Stimulated activated naive CD8-positive, alpha-beta T cell treated with anti-CD3 and anti-CD28 coated beads, Interleukin-15, Interleukin-2, amounts not matched to agents 100 ng/mL and 50 ng/mL, for 24 hours (primary cell): ENCODE measurements around the gene ZNF335.
A peak's percentile ranks its signal among the peaks of the same experiment; 100 is the strongest.
"Not testable (repeated sequence)": the region's sequence is repeated elsewhere in the genome, so short reads cannot be mapped to it uniquely, and the experiment has no call there.

Experiments used
- H3K27ac Mint-ChIP-seq: one replicate; pipeline ENCODE4 v1.8.0; 2021; ENCODE audit warnings: mild to moderate bottlenecking, mixed read lengths
- H3K27me3 Mint-ChIP-seq: one replicate; pipeline ENCODE4 v1.8.0; 2021; ENCODE audit warnings: mixed read lengths
- H3K36me3 Mint-ChIP-seq: one replicate; pipeline ENCODE4 v1.8.0; 2021; ENCODE audit warnings: low read depth, mixed read lengths
- H3K4me1 Mint-ChIP-seq: one replicate; pipeline ENCODE4 v1.8.0; 2021; ENCODE audit warnings: low read depth, mixed read lengths
- H3K4me3 Mint-ChIP-seq: one replicate; pipeline ENCODE4 v1.8.0; 2021; ENCODE audit warnings: mild to moderate bottlenecking, mixed read lengths
- H3K9me3 Mint-ChIP-seq: one replicate; pipeline ENCODE4 v1.8.0; 2021; ENCODE audit warnings: mixed read lengths

The ZNF335 gene

DNA sequence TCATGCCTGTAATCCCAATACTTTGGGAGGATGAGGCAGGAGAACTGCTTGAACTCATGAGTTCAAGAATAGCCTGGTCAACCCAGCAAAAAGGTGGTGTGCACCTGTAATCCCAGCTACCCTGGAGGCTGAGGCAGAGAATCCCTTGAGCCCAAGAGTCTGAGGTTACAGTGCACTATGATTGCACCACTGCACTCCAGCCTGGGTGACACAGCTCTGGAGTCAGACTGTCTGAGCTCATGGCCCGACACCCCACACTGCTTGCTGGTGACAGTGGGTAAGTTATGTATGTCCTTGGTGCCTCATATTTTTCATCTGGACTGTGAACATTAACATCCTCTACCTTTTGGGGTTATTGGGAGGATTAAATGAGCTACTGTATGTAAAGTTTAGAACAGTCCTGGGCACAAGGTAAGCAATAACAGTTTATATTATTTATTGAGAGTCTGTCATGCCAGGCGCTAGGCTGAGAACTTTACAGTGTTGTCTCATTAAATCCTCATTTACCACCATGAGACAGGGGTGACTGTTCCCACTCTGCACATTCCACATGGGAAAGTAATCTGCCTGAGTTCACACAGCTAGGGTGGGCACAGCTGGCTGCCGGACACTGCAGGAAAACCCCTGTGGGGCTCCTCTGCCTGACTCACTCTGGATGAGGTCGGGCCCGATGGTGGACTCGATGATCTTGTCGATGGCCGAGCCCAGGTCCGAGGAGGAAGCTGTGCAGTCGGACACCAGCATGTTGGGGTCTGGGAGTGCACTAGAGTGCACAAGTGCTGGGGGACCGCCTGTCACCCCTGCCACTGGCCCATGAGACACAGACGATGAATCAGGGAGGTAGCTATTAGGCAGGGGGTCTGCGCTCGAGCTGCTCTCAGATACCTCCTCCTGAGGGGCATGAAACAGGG, 2.9 kb downstream of the ZNF335 start:
- Mint-ChIP-seq H3K27ac (peak overlapping the region; percentile 36), H3K4me1 (peaks cover 22% of the 10 kb centered on the region), H3K36me3 (peaks cover 25% of the 10 kb centered on the region), H3K4me3 (no peak overlapping the region), H3K27me3 (no peaks in the 10 kb centered on the region), H3K9me3 (no peaks in the 10 kb centered on the region)

DNA sequence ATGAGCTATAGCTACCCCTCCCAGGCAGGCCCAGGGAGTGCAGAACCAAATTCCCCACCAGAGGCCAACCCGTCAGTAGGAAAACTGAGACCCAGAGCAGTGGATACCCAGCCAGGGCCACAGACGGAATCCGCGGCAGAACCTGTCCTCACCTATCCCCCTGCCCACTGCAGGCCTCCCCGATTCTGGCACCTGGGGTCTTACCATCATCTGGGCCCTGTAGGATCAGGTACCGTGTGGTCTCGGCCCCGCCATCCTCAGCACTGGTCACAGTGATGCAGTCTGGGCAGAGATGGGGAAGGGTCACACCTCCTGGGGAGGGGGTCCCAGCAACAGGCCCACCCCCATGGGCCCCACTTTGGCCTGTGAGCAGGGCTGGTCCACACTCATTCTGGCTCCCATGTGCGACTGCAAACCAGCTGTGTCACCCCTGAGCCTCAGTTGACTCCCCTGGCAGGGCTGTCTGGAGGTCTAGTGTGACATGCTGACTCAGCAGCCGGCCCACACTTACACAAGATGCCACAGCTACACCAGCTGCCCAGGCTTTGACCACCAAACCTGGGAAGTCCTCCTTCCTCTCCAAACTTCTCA, 3.8 kb downstream of the ZNF335 start:
- no peak overlapping the region for H3K4me3 Mint-ChIP-seq
- H3K27me3 Mint-ChIP-seq = no peaks in the 10 kb centered on the region
- peak overlapping the region; percentile 36 for H3K27ac Mint-ChIP-seq
- H3K9me3 Mint-ChIP-seq = no peaks in the 10 kb centered on the region
- H3K4me1 Mint-ChIP-seq = peaks cover 22% of the 10 kb centered on the region
- peaks cover 30% of the 10 kb centered on the region for H3K36me3 Mint-ChIP-seq

DNA sequence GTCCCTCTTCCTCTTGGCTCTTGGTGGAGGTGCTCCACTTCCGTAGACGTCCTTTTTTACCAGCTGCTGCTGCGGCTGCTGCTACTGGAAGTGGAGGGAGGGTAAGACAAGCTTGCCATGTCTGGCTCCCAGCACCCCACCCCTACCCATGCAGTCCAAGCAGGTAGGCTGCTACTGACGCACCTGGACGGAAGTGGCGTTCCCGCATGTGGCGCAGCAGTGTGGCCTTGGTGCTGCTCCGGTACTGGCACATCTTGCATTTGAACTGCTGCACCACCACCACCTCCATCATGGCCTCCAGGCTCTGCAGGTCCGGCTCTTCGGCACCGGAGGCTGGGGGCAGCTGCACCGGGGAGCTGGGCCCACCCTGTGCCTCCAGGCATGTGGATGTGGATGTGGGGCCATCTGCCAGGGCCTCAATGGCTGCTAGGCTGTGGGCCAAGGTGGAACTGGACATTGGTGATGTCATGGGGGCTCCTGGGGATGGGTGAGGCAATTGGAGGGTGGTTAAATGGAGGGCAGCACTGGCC, 4.4 kb downstream of the ZNF335 start:
- H3K4me1 Mint-ChIP-seq = peaks cover 20% of the 10 kb centered on the region
- no peak overlapping the region for H3K4me3 Mint-ChIP-seq
- H3K9me3 Mint-ChIP-seq = no peaks in the 10 kb centered on the region
- peaks cover 33% of the 10 kb centered on the region for H3K36me3 Mint-ChIP-seq
- no peaks in the 10 kb centered on the region for H3K27me3 Mint-ChIP-seq
- H3K27ac Mint-ChIP-seq = no peak overlapping the region

DNA sequence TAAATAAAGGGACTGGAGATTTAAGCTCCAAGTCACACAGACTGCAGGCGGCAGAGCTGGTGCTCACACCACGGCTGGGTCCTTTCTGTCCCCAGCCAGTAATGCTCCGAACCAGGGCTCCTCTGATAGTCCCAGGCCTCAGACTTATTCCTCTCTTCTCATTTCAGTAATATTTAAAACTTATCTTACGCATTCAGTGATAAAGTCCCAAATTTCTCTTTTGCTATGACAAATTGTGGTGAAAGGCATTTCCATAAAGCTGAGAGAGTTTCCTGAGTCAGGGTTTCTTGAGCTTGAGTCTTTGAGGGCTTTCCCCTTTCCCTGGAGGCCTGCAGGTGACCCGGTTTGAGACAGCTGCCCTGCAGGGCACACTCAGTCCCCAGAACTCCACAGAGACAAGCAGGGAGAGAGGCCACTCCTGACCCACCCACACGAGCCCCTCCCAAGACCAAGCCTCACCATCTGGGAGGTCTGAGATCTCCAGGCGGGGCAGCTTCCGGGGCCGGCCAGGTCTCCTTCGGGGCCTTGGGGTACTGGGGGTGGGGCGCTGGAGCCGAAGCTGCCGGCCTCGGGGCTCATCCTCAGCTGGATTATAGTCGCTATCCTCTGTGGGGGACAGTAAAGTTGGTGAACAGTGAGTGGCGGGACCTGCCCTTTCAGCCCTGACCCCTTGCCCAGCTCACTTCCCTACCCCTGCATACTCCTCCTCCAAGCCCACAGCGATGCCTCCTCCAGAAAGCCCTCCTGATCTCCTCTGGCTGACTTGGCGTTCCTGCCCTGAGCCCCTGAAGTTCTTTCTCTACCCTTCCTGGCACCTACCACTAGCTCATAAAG, 6.6 kb downstream of the ZNF335 start:
- H3K36me3 Mint-ChIP-seq = peaks cover 48% of the 10 kb centered on the region
- H3K27ac Mint-ChIP-seq = peak overlapping the region; percentile 40
- no peaks in the 10 kb centered on the region for H3K27me3 Mint-ChIP-seq
- no peak overlapping the region for H3K4me3 Mint-ChIP-seq
- H3K4me1 Mint-ChIP-seq = peaks cover 12% of the 10 kb centered on the region
- no peaks in the 10 kb centered on the region for H3K9me3 Mint-ChIP-seq

DNA sequence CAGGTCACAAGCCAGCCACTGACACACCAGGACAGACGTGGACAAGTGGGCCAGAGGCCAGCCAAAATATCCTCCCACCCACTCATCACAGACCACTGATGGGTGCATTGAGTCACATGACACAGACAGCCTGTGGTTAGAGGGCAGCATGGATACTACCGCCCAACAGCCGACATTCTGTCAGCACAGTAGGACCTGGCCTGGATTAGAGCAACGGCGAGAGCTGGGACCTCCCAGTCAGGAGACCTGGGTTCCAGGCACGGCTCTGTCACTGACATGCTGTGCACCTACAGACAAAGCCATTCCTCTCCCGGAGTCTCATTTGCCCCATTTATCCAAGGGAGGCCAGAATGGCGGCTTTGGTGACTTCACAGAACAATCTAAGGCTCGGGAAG, 8.0 kb downstream of the ZNF335 start:
- no peak overlapping the region for H3K4me3 Mint-ChIP-seq
- H3K4me1 Mint-ChIP-seq = no peaks in the 10 kb centered on the region
- peaks cover 59% of the 10 kb centered on the region for H3K36me3 Mint-ChIP-seq
- H3K27ac Mint-ChIP-seq = no peak overlapping the region
- no peaks in the 10 kb centered on the region for H3K27me3 Mint-ChIP-seq
- no peaks in the 10 kb centered on the region for H3K9me3 Mint-ChIP-seq

DNA sequence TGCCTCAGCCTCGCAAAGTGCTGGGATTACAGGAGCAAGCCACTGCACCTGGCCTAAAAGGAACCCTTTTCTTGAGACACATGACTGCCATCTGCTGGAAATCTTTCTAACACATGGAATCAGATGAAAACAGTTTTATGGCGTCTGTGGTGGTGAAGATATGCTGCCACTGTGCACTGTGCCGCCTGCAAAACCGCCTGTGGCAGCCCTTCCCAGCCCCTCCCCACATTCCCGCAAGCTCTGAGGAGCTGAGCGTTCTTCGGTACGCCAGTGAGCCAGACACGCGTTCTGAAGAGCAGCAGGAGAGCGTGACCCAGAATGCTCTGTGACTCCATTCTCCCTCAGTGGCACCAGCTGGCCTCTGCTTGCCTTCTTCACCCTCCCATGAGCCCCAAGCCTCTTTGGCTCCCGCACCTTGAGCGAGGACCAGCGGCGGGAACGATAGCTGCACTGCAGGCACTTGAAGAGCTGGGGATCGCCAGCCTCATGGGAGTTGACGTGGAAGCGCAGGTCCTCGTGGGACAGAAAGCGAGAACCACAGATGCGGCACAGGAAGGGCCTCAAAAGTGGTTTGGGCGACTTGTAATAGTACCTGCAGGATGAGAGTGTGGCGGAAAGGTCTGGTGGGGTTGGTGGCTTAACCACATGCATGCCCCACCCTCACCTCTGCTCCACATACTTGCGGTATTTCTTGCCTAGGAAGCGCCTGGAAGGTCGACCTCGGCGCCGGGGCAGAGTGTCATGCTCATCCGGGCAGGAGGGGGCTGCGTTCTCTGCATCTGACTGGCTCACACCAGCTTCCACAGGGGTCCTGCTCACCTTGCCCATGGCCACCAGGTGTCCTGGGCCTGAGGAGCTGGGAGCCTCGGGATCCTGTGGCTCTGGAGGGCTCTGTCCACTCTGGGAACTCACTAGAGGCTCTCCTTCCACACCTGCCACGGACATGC, 8.7 kb downstream of the ZNF335 start:
- Mint-ChIP-seq H3K36me3 (peaks cover 66% of the 10 kb centered on the region), H3K4me3 (no peak overlapping the region), H3K27ac (no peak overlapping the region)

DNA sequence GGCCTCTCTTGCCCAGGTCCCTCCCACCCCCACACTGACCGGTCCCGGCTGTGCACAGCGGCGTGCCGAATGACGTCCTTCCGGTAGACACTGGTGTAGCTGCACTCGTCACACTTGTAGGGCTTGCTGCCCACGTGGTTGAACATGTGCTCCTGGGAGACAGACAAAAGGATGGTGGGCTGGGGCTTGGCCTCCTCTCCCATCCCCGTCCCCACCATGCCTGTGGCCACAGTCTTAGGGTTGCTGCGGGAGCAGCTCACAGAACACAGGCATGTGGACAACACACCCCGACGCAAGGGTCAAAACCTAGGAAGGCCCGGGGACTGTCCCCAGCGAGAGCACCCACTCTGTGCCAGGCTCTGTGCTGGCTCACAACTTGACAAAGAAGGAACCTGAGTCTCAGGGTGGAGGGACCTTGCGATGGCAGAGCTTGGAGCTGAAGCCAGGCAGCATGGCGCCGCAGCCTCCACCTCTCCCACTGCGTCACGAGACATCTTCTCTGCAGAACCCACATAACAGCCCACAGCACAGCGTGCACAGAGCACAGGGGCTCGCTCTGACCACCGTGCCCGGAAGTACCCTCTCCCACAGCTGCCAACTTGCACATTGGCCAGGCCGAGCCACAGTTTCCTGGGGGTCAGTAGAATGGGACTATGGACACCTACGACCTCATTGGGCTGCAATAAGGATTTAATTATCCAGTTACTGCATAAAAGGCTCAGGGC, 9.8 kb downstream of the ZNF335 start:
- Mint-ChIP-seq H3K27ac (no peak overlapping the region), H3K36me3 (peaks cover 63% of the 10 kb centered on the region), H3K9me3 (no peaks in the 10 kb centered on the region), H3K27me3 (no peaks in the 10 kb centered on the region), H3K4me3 (no peak overlapping the region), H3K4me1 (no peaks in the 10 kb centered on the region)

More for the DNA sequence above, 8.7 kb downstream of the ZNF335 start:
- Mint-ChIP-seq H3K4me1 (no peaks in the 10 kb centered on the region), H3K27me3 (no peaks in the 10 kb centered on the region), H3K9me3 (no peaks in the 10 kb centered on the region)

DNA sequence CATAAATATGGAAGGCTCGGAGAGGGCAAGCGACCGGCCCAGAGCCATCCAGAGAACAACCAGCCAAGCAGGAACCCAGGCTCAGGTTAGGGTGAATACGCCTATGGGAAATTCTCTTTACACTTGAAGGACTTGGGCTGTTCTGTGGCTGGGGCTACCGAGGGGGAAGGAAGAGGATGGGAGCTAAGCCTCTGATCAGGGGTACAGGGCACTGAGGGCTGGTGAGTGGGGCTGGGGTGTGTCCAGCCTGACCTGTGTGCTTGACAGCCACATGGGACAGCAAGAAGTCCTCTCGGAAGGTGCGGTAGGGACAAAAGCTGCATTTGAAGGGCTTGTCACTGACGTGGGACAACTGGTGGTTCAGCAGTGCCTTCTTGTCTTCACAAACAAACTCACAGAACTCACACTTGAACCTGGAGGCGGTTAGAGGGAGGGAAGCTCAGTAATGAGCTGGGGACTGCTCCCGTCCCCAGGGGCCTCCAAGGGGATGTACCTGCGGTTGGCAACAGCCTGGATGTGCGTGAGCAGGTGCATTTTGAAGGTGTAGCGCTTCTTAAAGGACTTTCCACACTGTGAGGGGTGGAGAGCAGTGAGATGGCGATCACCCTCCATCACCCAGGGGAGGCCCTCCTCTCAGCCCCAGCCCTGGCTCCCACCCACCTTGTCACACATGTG, 11.9 kb downstream of the ZNF335 start:
- H3K27ac Mint-ChIP-seq = no peak overlapping the region

DNA sequence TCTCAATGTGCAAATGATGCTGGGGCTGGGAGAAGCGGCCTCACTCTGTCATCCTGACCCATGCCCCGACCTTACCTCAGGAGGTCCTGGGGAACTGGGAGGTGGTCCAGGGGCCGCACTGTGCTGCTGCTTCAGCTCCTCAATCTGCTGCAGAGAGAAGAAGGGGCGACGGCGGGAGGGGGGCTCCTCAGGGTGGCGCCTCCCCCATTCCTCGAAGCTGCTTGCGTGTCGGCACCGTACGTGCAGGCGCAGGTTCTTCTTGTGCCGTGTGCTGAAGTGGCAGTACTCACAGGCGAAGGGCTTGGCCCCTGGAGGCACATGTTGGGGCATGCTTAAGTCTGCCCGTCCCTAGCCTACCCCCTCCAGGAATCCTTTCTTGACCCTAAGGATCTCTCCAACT, 12.9 kb downstream of the ZNF335 start:
- Mint-ChIP-seq H3K27ac (no peak overlapping the region), H3K9me3 (no peaks in the 10 kb centered on the region), H3K4me3 (no peak overlapping the region), H3K36me3 (peaks cover 66% of the 10 kb centered on the region), H3K27me3 (no peaks in the 10 kb centered on the region), H3K4me1 (no peaks in the 10 kb centered on the region)

More for the DNA sequence above, 11.9 kb downstream of the ZNF335 start:
- Mint-ChIP-seq H3K36me3 (peaks cover 73% of the 10 kb centered on the region), H3K9me3 (no peaks in the 10 kb centered on the region), H3K4me3 (no peak overlapping the region), H3K27me3 (no peaks in the 10 kb centered on the region), H3K4me1 (no peaks in the 10 kb centered on the region)

DNA sequence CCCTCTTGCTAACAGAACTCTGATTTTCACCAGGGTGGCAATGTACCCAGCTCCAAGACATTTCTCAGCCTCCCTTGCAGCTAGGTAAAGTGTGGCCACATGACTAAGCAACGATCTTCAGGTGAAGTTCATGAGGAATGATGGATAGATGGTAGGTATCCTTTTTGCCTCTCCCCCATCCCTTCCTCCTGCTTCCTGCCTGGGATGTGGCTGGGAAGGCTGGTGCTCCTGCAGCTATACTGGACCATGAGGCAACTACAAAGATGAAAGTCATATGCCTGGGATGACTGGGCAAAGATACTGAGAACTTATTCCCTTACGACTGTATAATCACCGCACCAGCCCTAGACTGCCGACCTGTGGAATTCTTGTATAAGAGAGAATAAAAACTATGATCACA, 13.4 kb downstream of the ZNF335 start:
- H3K9me3 Mint-ChIP-seq = no peaks in the 10 kb centered on the region
- no peaks in the 10 kb centered on the region for H3K27me3 Mint-ChIP-seq
- H3K36me3 Mint-ChIP-seq = peaks cover 65% of the 10 kb centered on the region
- no peaks in the 10 kb centered on the region for H3K4me1 Mint-ChIP-seq
- no peak overlapping the region for H3K27ac Mint-ChIP-seq
- no peak overlapping the region for H3K4me3 Mint-ChIP-seq

DNA sequence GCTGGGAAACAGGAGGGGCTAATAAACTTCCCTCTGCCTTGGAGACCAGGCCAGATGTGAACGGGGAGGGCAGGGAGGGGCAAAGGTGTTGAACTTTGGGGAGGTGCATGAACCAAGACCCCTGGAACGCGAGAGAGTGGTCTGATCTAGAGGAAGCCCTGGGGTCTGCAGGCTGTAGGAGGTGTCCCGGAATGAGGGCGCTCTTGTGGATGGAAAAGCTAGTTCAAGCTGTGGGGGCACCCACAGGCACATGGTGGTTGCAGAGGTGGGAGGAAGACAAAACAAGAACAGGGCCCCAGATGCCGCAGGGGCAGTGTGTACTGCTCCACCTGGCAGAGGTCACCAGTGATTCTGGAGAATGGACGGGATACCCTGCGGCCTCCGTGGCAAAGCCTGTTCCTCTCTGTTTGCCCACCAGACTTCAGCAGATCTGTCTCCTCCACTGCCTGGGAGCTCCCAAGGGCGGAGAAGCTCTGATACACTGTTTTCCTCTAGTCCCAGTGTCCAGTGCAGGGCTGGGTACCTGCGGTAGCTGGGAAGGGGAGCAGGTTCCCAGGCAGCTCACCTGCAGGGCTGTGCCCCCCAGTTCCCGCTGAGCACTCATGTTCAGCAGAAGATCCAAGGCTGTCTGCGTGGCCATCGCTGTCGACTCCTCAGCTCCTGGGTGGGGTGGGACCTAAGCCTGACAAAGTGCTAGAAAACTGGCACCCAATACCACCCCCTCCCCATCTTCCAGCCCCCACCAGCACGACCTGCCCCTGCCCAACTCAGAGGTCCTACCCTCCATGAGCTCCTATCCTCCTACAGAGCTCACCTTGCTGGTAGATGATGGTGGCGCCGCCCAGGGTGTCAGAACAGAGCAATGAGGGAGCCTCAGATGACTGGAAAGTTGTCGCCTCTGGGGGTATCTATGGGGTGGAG, 14.7 kb downstream of the ZNF335 start:
- Mint-ChIP-seq H3K9me3 (no peaks in the 10 kb centered on the region), H3K27me3 (no peaks in the 10 kb centered on the region), H3K4me1 (no peaks in the 10 kb centered on the region), H3K36me3 (peaks cover 62% of the 10 kb centered on the region), H3K27ac (peak overlapping the region; percentile 49), H3K4me3 (no peak overlapping the region)

DNA sequence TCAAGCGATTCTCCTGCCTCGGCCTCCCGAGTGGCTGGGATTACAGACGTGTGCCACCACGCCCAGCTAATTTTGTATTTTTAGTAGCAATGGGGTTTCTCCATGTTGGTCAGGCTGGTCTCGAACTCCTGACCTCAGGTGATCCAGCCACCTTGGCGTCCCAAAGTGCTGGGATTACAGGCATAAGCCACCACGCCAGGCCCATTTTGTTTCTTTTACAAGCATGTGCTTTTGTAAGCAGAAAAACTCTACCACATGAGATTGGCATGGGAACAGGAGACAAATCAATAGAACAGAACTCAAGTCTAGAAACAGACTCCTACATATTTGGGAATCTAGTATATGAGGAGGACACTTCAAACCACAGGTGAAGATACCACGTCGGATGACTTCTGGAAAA, 15.7 kb downstream of the ZNF335 start:
- H3K4me3 Mint-ChIP-seq, H3K9me3 Mint-ChIP-seq, H3K27ac Mint-ChIP-seq, H3K27me3 Mint-ChIP-seq, H3K4me1 Mint-ChIP-seq: not testable (repeated sequence)
- peaks cover 63% of the 10 kb centered on the region for H3K36me3 Mint-ChIP-seq
